Central memory CD8-positive, alpha-beta T cell (primary cell): Measurements from ENCODE around the gene SLC15A1.
A peak's percentile ranks its signal among the peaks of the same experiment; 100 is the strongest.

ENCODE experiments used
- ATAC-seq: fragments of 150-1000 bp; cut with Tn5 transposase; replicated peaks from 2 replicates; pipeline ENCODE4 v1.10.0; 2022; ENCODE audit warnings: mild to moderate bottlenecking, moderate FRiP score, moderate number of reproducible peaks; ENCODE audit not compliant: poor library complexity, severe bottlenecking; ENCODE audit errors: extremely low read depth
- DNase-seq, 2 donors: peaks; one replicate each; pipeline ENCODE4 v3.0.0; 2021; ENCODE audit warnings: low spot score in 2 of 2
- H3K27ac Mint-ChIP-seq: one replicate; pipeline ENCODE4 v1.8.0; 2022; ENCODE audit warnings: low read depth, mild to moderate bottlenecking, moderate library complexity, mixed read lengths
- H3K27me3 Mint-ChIP-seq: one replicate; pipeline ENCODE4 v1.8.0; 2022; ENCODE audit warnings: mixed read lengths
- H3K36me3 Mint-ChIP-seq: one replicate; pipeline ENCODE4 v1.8.0; 2022; ENCODE audit warnings: mild to moderate bottlenecking, moderate library complexity, mixed read lengths; ENCODE audit not compliant: insufficient read depth
- H3K4me1 Mint-ChIP-seq: one replicate; pipeline ENCODE4 v1.8.0; 2022; ENCODE audit warnings: mixed read lengths
- H3K4me3 Mint-ChIP-seq: one replicate; pipeline ENCODE4 v1.8.0; 2022; ENCODE audit warnings: mild to moderate bottlenecking, moderate library complexity, mixed read lengths
- H3K9me3 Mint-ChIP-seq: one replicate; pipeline ENCODE4 v1.8.0; 2022; ENCODE audit warnings: mixed read lengths

The SLC15A1 gene

DNA sequence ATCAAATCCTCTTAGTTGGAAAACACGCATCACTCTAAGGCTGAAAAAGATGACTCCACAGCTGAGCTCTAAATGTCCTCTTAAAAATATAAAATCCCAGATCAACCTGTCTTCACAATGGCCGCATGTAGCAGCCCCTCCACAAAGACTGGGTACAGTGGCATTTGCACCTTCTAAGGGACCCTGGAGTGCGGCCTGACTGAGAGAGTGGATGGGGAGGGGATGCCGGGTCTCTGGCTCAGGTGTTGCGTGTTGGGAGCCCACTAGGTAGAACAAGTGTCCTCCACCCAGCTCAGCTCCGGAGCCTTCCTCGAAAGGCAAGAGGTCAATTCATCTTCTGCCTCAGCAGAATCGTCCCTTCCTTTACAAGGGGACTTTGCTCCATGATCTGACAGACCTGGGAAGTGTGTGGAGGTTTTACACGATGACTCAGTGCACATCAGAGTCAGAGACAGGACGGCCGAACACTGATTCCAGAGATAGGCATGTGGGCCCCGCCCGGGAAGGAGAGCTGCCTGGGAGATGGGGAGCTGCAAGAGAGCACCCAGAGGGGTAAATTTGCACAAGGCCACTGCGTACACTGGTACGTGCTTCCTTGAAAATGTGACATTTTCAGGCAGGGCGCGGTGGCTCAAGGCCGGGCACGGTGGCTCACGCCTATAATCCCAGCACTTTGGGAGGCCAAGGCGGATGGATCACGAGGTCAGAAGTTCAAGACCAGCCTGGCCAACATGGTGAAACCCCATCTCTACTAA lies 23.5 kb upstream of the SLC15A1 start:
- ATAC-seq (no peak), DNase-seq (no peak)
- Mint-ChIP-seq H3K4me3 (no peak overlapping the region), H3K4me1 (no peaks in the 10 kb centered on the region), H3K36me3 (no peaks in the 10 kb centered on the region), H3K9me3 (no peaks in the 10 kb centered on the region), H3K27me3 (peaks cover 48% of the 10 kb centered on the region), H3K27ac (no peak overlapping the region)

DNA sequence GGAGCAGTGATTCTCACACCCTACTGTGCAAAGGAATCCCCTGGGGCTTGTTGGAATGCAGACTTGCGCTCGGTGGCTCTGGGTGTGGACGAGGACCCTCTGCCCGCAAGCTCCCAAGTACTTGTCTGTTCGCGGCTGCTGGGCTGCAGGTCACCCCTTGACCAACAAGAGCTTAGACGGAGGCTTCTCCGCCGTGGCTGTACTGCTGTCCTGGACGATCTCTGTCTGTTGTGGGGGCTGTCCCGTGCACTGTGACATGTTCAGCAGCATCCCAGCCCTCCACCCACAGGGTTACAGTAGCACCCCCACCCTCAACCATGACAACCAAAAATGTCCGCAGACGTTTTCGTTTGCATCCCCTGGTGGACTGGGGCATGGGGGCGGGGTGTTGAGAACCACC lies 22.9 kb upstream of the SLC15A1 start:
- no peaks in the 10 kb centered on the region for H3K4me1 Mint-ChIP-seq
- H3K36me3 Mint-ChIP-seq, result no peaks in the 10 kb centered on the region
- no peak overlapping the region for H3K27ac Mint-ChIP-seq
- peaks cover 42% of the 10 kb centered on the region for H3K27me3 Mint-ChIP-seq
- no peak overlapping the region for H3K4me3 Mint-ChIP-seq
- DNase-seq (no peak), ATAC-seq (no peak)
- no peaks in the 10 kb centered on the region for H3K9me3 Mint-ChIP-seq

DNA sequence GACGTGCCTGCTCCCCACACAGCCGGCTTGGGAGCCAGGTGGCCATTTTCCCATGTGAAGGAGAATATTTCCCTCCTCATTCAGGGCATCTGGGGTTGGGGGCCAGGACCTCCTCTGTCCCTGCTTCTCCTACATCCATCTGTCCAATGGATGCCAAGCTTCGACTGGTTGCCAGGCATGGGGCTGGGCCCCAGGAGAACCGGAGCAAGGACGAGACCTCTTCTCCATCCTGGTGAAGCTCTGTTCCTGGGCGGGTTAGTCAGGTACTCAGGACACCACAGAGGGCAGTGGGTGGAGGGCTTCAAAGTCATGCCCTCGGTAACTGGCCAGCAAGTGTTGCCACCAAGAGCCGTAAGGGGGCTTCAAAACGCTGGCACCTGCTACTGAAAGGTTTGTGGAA lies 22.3 kb upstream of the SLC15A1 start:
- no peak overlapping the region for H3K27ac Mint-ChIP-seq
- ATAC-seq, result no peak
- peaks cover 42% of the 10 kb centered on the region for H3K27me3 Mint-ChIP-seq
- H3K9me3 Mint-ChIP-seq, result no peaks in the 10 kb centered on the region
- no peak overlapping the region for H3K4me3 Mint-ChIP-seq
- no peaks in the 10 kb centered on the region for H3K4me1 Mint-ChIP-seq
- DNase-seq, result no peak
- no peaks in the 10 kb centered on the region for H3K36me3 Mint-ChIP-seq

DNA sequence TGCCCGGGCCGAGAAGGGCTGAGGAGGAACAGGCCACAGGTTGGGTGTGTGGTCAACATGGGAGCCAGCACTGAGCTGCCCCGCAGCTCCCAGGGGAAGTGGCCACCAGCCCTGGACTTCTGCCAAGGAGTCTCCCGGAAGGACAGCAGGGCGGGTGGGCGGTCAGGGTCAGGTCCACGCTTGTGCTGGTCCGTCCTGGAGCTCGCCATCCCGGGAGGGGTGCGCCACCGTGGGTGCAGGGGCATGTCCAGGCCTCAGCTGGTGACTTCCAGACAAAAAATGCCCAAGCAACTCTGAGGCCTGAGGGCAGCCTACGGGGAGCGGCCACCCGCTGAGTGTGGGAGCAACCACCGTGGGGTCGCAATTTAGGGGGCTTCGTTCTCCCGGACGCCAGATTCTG lies 21.4 kb upstream of the SLC15A1 start:
- DNase-seq, result no peak
- H3K9me3 Mint-ChIP-seq, result no peaks in the 10 kb centered on the region
- H3K4me3 Mint-ChIP-seq, result no peak overlapping the region
- no peaks in the 10 kb centered on the region for H3K4me1 Mint-ChIP-seq
- no peak overlapping the region for H3K27ac Mint-ChIP-seq
- peaks cover 42% of the 10 kb centered on the region for H3K27me3 Mint-ChIP-seq
- no peak for ATAC-seq
- H3K36me3 Mint-ChIP-seq, result no peaks in the 10 kb centered on the region

DNA sequence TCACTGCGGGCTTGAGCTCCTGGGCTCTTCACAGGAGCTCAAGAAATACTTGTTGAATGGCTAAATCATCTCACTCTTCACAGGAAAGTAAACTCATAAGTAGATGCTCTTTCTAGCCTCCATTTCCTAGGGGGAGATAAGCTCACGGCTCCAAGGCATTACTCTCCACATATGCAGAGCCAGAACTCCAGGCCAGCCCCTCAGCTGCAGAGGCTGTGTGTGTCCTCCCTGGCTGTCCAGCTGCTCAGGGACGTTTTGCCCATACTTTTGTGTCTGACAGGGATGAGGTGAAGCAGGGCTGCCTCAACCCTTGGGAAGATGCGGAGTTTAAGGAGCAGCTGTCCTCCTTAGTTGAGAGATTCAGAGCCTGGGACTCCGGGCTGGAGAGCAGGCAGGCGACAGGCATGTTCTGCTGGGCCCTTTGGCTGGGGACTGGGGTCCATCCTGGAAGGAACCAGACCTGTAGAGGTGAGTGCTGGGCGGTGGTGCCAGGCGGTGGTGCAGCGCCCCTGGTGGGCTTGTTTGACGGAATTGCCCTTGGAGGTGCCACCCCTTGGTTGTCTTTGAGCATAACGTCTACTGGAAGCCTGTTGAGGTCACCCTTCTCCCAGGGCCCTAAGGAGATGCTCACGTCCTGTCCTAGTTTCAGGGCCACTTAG lies 20.5 kb upstream of the SLC15A1 start:
- H3K4me3 Mint-ChIP-seq, result no peak overlapping the region
- H3K27ac Mint-ChIP-seq, result no peak overlapping the region
- H3K9me3 Mint-ChIP-seq, result no peaks in the 10 kb centered on the region
- H3K36me3 Mint-ChIP-seq, result no peaks in the 10 kb centered on the region
- no peak for ATAC-seq
- no peaks in the 10 kb centered on the region for H3K4me1 Mint-ChIP-seq
- no peak for DNase-seq
- peaks cover 42% of the 10 kb centered on the region for H3K27me3 Mint-ChIP-seq

DNA sequence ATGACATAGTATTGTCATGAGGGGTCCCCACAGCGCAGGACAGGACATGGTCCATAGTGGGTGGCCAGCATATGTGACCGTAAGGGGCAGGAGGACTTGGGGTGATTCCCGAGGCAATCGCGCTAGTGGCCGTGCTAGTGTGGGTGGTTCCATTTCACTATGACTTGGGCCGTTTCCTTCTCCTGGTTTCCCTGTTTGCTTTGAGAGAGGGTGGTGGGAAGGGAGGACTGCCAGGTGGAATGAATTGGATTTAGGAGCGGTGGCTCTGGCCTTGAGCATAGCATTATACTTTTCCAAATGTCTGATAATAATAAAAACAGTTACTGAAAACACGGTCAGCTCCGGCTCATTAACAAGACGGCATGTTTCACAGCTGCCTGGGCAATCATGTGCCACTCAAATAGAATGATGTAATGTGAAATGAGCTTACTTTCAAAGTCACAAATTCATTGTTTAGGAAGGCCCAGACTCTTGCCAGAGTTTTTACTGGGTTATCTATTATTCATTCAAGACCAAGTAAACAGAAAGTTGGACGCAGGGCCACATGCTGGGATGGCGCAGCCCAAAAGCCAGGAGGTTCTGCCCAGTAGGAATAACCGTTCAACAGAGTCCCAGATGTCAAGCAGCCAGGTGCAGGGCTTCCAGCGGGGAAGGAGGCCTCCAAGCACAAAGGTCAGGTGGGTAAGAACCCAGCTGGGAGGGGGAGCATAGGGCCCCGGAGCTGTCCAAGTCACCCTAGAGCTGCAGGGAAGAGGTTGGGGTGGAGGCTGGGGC lies 19.6 kb upstream of the SLC15A1 start:
- no peak overlapping the region for H3K4me3 Mint-ChIP-seq
- H3K27me3 Mint-ChIP-seq, result peaks cover 41% of the 10 kb centered on the region
- no peak overlapping the region for H3K27ac Mint-ChIP-seq
- DNase-seq (no peak), ATAC-seq (no peak)
- no peaks in the 10 kb centered on the region for H3K9me3 Mint-ChIP-seq
- H3K36me3 Mint-ChIP-seq, result no peaks in the 10 kb centered on the region
- H3K4me1 Mint-ChIP-seq, result no peaks in the 10 kb centered on the region

DNA sequence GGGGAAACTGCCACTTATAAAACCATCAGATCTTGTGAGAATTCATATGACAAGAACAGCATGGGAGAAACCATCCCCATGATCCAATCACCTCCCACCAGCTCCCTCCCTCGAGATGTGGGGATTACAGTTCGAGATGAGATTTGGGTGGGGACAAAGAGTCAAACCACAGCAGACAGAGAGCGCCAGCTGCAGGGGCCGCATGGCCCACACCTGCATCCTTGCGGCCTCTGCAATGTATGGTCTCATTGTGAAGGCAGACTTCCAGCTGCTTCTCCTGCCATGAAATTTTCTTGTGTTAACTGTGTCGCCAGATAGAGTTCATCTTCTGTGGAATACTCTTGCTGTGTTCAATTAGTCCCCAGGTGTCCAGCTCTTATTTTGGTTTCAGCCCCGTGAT lies 17.3 kb upstream of the SLC15A1 start:
- Mint-ChIP-seq H3K4me3 (no peak overlapping the region), H3K4me1 (no peaks in the 10 kb centered on the region), H3K9me3 (no peaks in the 10 kb centered on the region), H3K27ac (no peak overlapping the region), H3K36me3 (no peaks in the 10 kb centered on the region), H3K27me3 (peaks cover 48% of the 10 kb centered on the region)
- ATAC-seq, result no peak
- no peak for DNase-seq

DNA sequence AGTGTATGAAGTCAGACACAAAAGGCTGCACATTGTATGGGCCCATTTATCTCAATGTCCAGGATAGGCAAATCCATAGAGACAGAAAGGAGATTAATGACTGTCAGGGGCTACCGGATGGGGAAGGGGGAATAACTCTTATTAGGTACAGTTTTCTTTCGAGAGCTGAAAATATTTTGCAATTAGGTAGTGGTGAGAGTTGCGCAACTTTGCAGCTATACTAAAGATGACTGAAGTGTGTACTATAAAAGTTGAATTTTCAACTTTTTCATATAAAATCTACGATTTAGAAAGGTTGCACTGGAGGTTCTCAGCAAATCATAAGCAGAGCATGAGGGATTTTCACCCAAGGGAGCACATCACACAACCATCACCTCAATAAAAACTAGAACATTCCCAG lies 16.1 kb upstream of the SLC15A1 start:
- Mint-ChIP-seq H3K9me3 (no peaks in the 10 kb centered on the region), H3K4me1 (no peaks in the 10 kb centered on the region), H3K36me3 (no peaks in the 10 kb centered on the region), H3K4me3 (no peak overlapping the region), H3K27me3 (peaks cover 48% of the 10 kb centered on the region), H3K27ac (no peak overlapping the region)
- no peak for DNase-seq
- ATAC-seq, result no peak

DNA sequence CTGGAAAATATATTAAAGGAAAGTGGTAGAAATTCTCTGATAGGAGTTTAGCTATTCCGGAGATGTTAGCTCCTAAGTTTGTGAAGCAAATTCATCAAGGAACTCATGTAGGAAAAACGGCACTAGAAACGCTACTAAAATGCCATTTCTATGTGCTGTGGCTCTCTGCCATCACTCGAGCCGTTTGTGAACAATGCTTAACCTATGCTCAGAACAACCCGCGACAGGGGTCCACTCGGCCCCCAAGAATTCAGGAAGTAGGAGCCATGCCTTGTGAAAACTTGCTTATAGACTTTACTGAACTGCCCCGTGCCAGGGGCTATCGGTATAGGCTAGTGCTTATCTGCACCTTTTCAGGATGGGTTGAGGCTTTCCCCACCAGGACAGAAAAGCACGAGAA lies 14.2 kb upstream of the SLC15A1 start:
- Mint-ChIP-seq H3K27me3 (peaks cover 48% of the 10 kb centered on the region), H3K9me3 (no peaks in the 10 kb centered on the region), H3K36me3 (no peaks in the 10 kb centered on the region), H3K4me3 (no peak overlapping the region), H3K27ac (no peak overlapping the region), H3K4me1 (no peaks in the 10 kb centered on the region)
- ATAC-seq (no peak), DNase-seq (no peak)

DNA sequence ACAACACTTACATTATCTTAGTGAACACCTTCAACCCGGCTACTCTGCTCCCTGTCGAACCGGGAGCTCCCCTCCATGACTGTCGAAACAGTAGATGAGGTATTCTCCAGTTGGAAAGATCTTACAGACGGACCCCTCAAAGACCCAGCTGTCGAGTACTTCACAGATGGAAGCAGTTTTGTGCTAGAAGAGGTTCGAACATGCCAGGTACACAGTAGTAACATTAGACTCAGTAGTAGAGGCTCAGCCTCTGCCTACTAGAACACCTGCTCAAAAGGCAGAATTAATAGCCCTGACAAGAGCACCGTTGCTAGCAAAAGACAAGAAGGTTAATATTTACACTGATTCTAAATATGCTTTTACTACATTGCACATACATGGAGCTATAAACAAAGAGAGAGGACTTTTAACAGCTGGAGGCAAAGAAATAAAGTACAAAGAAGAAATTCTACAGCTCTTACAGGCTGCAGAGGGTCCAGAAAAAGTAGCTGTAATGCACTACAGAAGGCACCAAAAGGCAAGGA lies 13.6 kb upstream of the SLC15A1 start:
- Mint-ChIP-seq H3K27ac (no peak overlapping the region), H3K4me3 (no peak overlapping the region), H3K9me3 (peaks cover 2% of the 10 kb centered on the region), H3K27me3 (peaks cover 54% of the 10 kb centered on the region), H3K4me1 (no peaks in the 10 kb centered on the region), H3K36me3 (no peaks in the 10 kb centered on the region)
- DNase-seq (no peak), ATAC-seq (no peak)

DNA sequence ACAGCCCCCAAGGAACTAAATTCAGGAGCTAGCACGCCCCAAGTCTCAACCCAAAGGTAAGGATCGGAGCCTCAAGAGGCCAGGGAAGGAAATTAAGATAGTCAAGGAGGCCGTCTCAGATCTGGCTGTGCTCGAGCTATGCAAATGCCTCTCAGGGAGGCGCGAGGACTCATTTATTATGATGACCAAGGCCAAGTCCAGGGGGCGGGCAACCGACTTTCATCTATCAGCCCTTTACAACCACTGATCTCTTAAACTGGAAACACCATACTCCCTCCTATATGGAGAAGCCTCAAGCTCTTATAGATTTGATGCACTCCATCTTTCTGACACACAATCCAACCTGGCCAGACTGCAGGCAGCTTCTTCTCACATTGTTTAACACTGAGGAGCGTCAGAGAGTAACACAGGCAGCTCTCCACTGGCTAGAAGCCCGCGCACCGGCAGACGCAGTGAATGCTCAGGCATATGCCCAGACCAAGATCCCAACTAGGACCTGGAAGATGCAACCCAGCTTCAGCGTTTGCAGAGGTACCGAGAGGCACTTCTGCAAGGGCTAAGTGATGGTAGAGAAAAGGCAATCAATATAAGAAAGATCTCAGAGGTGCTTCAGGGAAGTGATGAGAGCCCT lies 9.6 kb upstream of the SLC15A1 start:
- Mint-ChIP-seq H3K27me3 (peaks cover 47% of the 10 kb centered on the region), H3K9me3 (peaks cover 11% of the 10 kb centered on the region), H3K27ac (no peak overlapping the region), H3K4me3 (no peak overlapping the region), H3K4me1 (no peaks in the 10 kb centered on the region), H3K36me3 (peaks cover 2% of the 10 kb centered on the region)
- DNase-seq (no peak), ATAC-seq (no peak)

DNA sequence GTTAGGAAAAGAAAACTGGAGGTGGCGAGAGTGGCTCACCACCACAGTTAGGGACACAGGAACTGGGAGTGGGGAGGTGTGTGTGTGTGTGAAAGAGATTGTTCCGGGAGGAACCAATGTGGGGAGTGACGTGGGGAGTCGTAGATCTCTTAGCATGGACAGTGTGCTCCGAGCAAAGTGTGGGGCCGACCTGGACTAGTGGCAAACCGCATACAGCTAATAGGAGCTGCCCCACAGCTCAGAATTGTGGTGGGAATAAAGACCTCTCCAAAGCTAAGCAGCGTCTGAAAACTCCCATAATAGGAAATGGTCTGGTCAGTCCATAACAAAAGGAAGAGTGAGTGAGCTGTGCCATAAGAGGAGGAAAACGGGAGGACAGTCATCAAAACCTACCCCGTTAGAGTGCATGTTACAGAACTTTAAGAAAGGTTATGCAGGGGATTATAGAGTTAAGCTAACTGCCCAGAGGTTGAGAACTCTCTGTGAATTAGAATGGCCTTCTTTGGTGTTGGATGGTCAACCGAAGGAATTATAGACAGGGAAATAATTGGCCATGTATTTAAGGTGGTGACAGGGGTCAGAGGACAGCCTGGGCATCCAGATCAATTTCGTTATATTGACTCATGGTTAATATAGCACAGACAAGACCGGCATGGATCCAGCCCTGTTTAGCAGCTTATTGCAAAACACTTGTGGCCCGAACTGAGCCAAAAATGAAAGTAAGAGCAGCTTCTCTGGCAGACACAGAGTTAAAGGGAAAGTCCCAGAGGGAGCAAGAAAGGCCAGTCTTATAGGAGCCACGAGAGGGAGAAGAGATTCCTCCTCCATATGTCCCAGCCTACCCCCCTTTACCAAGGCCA lies 8.9 kb upstream of the SLC15A1 start:
- Mint-ChIP-seq H3K36me3 (peaks cover 2% of the 10 kb centered on the region), H3K4me3 (peak overlapping the region; percentile 39), H3K9me3 (peaks cover 11% of the 10 kb centered on the region), H3K4me1 (no peaks in the 10 kb centered on the region), H3K27me3 (peaks cover 50% of the 10 kb centered on the region), H3K27ac (no peak overlapping the region)
- no peak for ATAC-seq
- DNase-seq, result no peak
